HFFc6 (cell line): ENCODE results near the gene IGSF3. TPM values are rescaled to one million over a fixed set of nuclear protein-coding genes. Genes with fewer than 3 reads are reported as not detected.
A peak's percentile ranks its signal among the peaks of the same experiment; 100 is the strongest.
"Not testable (repeated sequence)": the region's sequence is repeated elsewhere in the genome, so short reads cannot be mapped to it uniquely, and the experiment has no call there.

Source experiments
- DNase-seq: peaks from one replicate; pipeline ENCODE4 v3.0.0-alpha.2; 2018
- H3K27ac Mint-ChIP-seq: 2 replicates; pipeline ENCODE4 v1.8.0; 2020; ENCODE audit warnings: mild to moderate bottlenecking, mixed read lengths
- H3K27me3 Mint-ChIP-seq: 2 replicates; pipeline ENCODE4 v1.8.0; 2021; ENCODE audit warnings: mild to moderate bottlenecking, moderate library complexity, mixed read lengths; ENCODE audit not compliant: insufficient read depth
- H3K36me3 Mint-ChIP-seq: 2 replicates; pipeline ENCODE4 v1.8.0; 2021; ENCODE audit warnings: low read depth, mixed read lengths
- H3K4me1 Mint-ChIP-seq: 2 replicates; pipeline ENCODE4 v1.8.0; 2020; ENCODE audit warnings: low read depth, mixed read lengths
- H3K4me3 Mint-ChIP-seq: 2 replicates; pipeline ENCODE4 v1.8.0; 2020; ENCODE audit warnings: mild to moderate bottlenecking, moderate library complexity, mixed read lengths
- H3K9me3 Mint-ChIP-seq: 2 replicates; pipeline ENCODE4 v1.8.0; 2020; ENCODE audit warnings: mild to moderate bottlenecking, mixed read lengths
- total RNA-seq, 6 experiments: library from RNA; stranded (reverse); fragmentation: NEBNext Ultra II Directional; extraction: Animal tissue kit (Norgen Biotek cat#: 25700); gene quantifications; 2 replicates in 1 of 6; 3 replicates in 5 of 6; pipeline ENCODE4 v1.2.3, GENCODE V29; 2021
- TF ChIP-seq, protein P1 (sequence below): fragments of 200-600 bp; sonication (generic); IDR thresholded peaks from 2 replicates; pipeline ENCODE4 v1.5.0; 2021; ENCODE audit warnings: antibody characterized with exemption, mild to moderate bottlenecking

Gene IGSF3
- total RNA-seq, 6 experiments from 2014 or later: not detected

DNA sequence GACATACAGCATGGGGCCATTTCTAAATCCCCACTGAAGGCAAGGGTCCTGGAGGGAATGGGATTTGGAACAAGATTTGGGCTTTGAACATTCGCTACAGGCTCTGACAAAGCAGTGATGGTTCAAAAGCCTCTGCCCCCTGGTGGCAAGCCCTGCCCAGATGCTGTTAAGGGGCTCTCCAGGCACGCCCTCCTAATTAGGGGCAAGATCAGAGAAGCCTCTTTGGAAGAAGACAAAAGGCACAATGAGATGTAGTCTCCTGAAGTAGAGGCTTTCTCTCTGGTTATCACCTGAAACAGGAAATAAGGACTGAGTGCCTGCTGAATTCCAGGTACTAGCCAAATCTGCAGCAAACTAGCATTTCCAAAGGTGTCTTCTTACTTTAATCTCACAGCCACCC is 37.5 kb downstream of the IGSF3 start:
- not testable (repeated sequence) for H3K27ac Mint-ChIP-seq, H3K4me1 Mint-ChIP-seq, H3K4me3 Mint-ChIP-seq, H3K9me3 Mint-ChIP-seq, H3K36me3 Mint-ChIP-seq, DNase-seq
- TF ChIP-seq, protein P1, sequence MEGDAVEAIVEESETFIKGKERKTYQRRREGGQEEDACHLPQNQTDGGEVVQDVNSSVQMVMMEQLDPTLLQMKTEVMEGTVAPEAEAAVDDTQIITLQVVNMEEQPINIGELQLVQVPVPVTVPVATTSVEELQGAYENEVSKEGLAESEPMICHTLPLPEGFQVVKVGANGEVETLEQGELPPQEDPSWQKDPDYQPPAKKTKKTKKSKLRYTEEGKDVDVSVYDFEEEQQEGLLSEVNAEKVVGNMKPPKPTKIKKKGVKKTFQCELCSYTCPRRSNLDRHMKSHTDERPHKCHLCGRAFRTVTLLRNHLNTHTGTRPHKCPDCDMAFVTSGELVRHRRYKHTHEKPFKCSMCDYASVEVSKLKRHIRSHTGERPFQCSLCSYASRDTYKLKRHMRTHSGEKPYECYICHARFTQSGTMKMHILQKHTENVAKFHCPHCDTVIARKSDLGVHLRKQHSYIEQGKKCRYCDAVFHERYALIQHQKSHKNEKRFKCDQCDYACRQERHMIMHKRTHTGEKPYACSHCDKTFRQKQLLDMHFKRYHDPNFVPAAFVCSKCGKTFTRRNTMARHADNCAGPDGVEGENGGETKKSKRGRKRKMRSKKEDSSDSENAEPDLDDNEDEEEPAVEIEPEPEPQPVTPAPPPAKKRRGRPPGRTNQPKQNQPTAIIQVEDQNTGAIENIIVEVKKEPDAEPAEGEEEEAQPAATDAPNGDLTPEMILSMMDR: peak; percentile 57
- peaks cover 13% of the 10 kb centered on the region for H3K27me3 Mint-ChIP-seq

DNA sequence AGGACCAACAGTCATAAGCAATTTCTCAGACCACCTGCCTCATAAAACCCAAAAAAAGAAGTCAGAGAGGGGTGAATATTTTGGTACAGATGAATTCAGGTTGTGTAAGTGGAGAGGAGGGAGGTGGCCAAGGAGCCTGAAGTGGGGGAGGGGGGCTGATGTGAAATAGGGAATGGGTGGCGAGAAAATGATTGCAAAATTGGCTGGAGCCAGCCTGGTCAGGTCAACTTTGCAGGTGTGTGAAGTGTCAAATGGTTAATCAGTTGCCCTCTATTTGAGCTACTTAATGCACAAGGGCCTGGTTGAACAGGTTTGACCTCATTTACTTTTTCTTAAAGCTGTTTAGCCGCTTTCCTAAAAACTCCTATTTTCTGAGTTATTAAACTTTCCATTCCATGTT is 38.1 kb downstream of the IGSF3 start:
- DNase-seq, H3K27ac Mint-ChIP-seq, H3K4me1 Mint-ChIP-seq, H3K36me3 Mint-ChIP-seq, H3K4me3 Mint-ChIP-seq, H3K9me3 Mint-ChIP-seq: not testable (repeated sequence)
- H3K27me3 Mint-ChIP-seq: peaks cover 14% of the 10 kb centered on the region

DNA sequence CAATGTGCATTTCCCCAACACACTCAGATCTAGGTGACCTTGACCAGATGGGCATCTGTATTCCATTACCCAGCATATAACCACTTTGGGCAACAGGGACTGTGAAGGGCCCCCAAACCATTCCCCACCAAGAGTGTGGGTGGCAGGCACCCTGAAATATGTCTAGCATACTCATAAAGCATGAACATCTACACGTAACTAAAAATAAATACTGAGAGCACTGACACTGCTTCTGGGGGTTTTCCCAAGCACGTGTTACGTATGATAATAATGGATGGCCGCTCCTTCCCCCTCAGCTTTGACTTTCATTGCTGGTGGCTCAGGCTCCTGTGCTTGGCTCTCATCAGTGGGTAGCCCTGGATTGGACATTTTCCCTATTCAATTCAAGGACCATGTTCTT is 39.1 kb downstream of the IGSF3 start:
- Mint-ChIP-seq H3K4me3 (no peak overlapping the region), H3K36me3 (no peaks in the 10 kb centered on the region), H3K27me3 (peaks cover 14% of the 10 kb centered on the region), H3K27ac (no peak overlapping the region), H3K4me1 (no peaks in the 10 kb centered on the region), H3K9me3 (no peaks in the 10 kb centered on the region)
- TF ChIP-seq, protein P1: no peak
- no peak for DNase-seq

GRCh38 chr1:116627357-116627756 is 40.2 kb downstream of the IGSF3 start:
- H3K36me3 Mint-ChIP-seq, H3K4me3 Mint-ChIP-seq, H3K4me1 Mint-ChIP-seq, H3K27ac Mint-ChIP-seq, DNase-seq, H3K9me3 Mint-ChIP-seq: not testable (repeated sequence)
- peaks cover 14% of the 10 kb centered on the region for H3K27me3 Mint-ChIP-seq

GRCh38 chr1:116626915-116627314 is 40.6 kb downstream of the IGSF3 start:
- DNase-seq, H3K4me1 Mint-ChIP-seq, H3K36me3 Mint-ChIP-seq, H3K9me3 Mint-ChIP-seq, H3K4me3 Mint-ChIP-seq, H3K27ac Mint-ChIP-seq: not testable (repeated sequence)
- H3K27me3 Mint-ChIP-seq: peaks cover 14% of the 10 kb centered on the region

GRCh38 chr1:116625155-116625554 is 42.4 kb downstream of the IGSF3 start:
- H3K4me1 Mint-ChIP-seq, H3K27me3 Mint-ChIP-seq, H3K9me3 Mint-ChIP-seq, H3K36me3 Mint-ChIP-seq, H3K27ac Mint-ChIP-seq, DNase-seq, H3K4me3 Mint-ChIP-seq: not testable (repeated sequence)

- TF ChIP-seq, protein P1: no peak
- no peaks in the 10 kb centered on the region for H3K9me3 Mint-ChIP-seq
- DNase-seq: no peak
- H3K27ac Mint-ChIP-seq: no peak overlapping the region
- no peaks in the 10 kb centered on the region for H3K36me3 Mint-ChIP-seq
- H3K27me3 Mint-ChIP-seq: peaks cover 14% of the 10 kb centered on the region
- no peaks in the 10 kb centered on the region for H3K4me1 Mint-ChIP-seq
- H3K4me3 Mint-ChIP-seq: no peak overlapping the region
These were observed 43.5 kb downstream of the IGSF3 start for GRCh38 chr1:116624040-116624439.

- not testable (repeated sequence) for H3K4me1 Mint-ChIP-seq, H3K27ac Mint-ChIP-seq, H3K36me3 Mint-ChIP-seq, H3K9me3 Mint-ChIP-seq, DNase-seq, H3K4me3 Mint-ChIP-seq
- peaks cover 22% of the 10 kb centered on the region for H3K27me3 Mint-ChIP-seq
These were observed 45.0 kb downstream of the IGSF3 start for GRCh38 chr1:116622496-116622895.

GRCh38 chr1:116621756-116622155 is 45.8 kb downstream of the IGSF3 start:
- not testable (repeated sequence) for H3K27ac Mint-ChIP-seq, H3K36me3 Mint-ChIP-seq, DNase-seq, H3K4me3 Mint-ChIP-seq, H3K9me3 Mint-ChIP-seq, H3K4me1 Mint-ChIP-seq
- H3K27me3 Mint-ChIP-seq: peaks cover 21% of the 10 kb centered on the region

DNA sequence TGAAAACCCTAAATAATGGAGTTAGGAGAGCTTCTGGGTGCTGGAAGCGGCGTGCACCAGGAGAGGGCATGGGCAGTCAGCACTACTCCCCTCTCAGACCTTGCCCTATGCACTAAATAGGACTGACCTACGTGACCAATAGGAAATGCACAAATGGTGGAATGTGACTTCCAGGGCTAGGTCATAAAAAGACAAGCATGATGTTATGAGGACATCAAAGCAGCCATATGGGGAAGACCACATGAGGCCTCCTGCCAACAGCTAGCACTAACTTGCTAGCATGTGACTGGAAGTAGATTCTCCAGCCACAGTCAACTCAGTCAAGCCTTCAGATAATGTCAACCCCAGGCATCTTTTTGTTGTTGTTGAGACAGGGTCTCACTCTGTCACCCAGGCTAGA is 47.1 kb downstream of the IGSF3 start:
- H3K27me3 Mint-ChIP-seq: peaks cover 21% of the 10 kb centered on the region
- not testable (repeated sequence) for H3K9me3 Mint-ChIP-seq, H3K4me1 Mint-ChIP-seq, DNase-seq, H3K27ac Mint-ChIP-seq, H3K36me3 Mint-ChIP-seq, H3K4me3 Mint-ChIP-seq

DNA sequence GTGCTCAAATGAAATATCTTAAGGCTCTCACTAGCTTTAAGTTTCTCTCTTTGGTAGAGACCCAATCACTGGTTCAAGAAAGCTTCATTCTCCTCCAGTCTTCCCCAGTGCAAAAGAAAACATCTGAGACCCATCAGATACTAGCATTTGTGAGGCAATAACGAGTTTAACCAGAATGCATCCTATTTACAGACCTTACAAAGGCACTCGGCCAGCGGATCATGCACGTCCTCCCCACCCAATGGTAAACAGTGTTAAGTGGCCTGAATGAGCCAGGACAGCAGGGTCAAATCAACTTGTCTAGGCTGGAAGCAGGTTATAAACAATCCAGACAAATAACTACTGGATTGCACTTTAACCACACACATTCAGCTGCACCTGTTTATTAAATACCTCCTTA is 48.4 kb downstream of the IGSF3 start:
- not testable (repeated sequence) for H3K27ac Mint-ChIP-seq, H3K4me3 Mint-ChIP-seq, H3K9me3 Mint-ChIP-seq, H3K36me3 Mint-ChIP-seq, DNase-seq, H3K4me1 Mint-ChIP-seq
- H3K27me3 Mint-ChIP-seq: peaks cover 16% of the 10 kb centered on the region

DNA sequence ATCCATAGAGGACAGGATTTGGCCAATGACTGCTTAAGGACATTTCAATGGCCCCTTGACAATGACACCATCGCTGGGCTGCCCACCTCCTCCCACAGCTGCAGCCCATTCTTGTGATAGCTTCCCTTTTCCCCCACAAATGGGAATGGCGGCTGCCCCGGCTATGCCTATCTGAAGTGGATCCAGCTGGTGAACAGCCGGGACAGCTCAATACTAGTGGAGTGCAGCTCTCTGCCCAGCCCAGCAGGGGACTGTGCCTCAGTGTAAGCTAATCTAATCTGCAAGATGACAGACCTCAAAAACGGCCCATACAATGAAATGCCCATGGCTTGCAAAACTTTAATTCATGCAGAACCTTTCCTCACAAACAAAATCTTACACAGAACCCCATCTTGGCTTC is 49.7 kb downstream of the IGSF3 start:
- peaks cover 16% of the 10 kb centered on the region for H3K27me3 Mint-ChIP-seq
- not testable (repeated sequence) for H3K36me3 Mint-ChIP-seq, H3K27ac Mint-ChIP-seq, H3K4me1 Mint-ChIP-seq, H3K4me3 Mint-ChIP-seq, DNase-seq, H3K9me3 Mint-ChIP-seq
